Activated naive CD8-positive, alpha-beta T cell treated with anti-CD3 and anti-CD28 coated beads for 36 hours (primary cell): ENCODE results near the gene ZNF14. TPM values are rescaled to one million over a fixed set of nuclear protein-coding genes. Genes with fewer than 3 reads are reported as not detected.
"Not testable (repeated sequence)": the region's sequence is repeated elsewhere in the genome, so short reads cannot be mapped to it uniquely, and the experiment has no call there.

ENCODE experiments used
- DNase-seq: peaks from one replicate; pipeline ENCODE4 v3.0.0; 2021
- H3K27ac Mint-ChIP-seq: one replicate; pipeline ENCODE4 v1.8.0; 2022; ENCODE audit warnings: mild to moderate bottlenecking, moderate library complexity, mixed read lengths
- H3K27me3 Mint-ChIP-seq: one replicate; pipeline ENCODE4 v1.8.0; 2022; ENCODE audit warnings: mild to moderate bottlenecking, mixed read lengths
- H3K36me3 Mint-ChIP-seq: one replicate; pipeline ENCODE4 v1.8.0; 2021; ENCODE audit warnings: mild to moderate bottlenecking, mixed read lengths
- H3K4me1 Mint-ChIP-seq: one replicate; pipeline ENCODE4 v1.8.0; 2021; ENCODE audit warnings: mixed read lengths
- H3K4me3 Mint-ChIP-seq: one replicate; pipeline ENCODE4 v1.8.0; 2022; ENCODE audit warnings: mild to moderate bottlenecking, moderate library complexity, mixed read lengths
- H3K9me3 Mint-ChIP-seq: one replicate; pipeline ENCODE4 v1.8.0; 2022; ENCODE audit warnings: mixed read lengths
- total RNA-seq, 2 experiments: library from RNA; stranded (reverse); gene quantifications; one replicate each; pipeline ENCODE4 v1.2.3, GENCODE V29; 2021

The ZNF14 gene
- total RNA-seq, 2 experiments from 2014 or later = 7.8 to 7.9 TPM

DNA sequence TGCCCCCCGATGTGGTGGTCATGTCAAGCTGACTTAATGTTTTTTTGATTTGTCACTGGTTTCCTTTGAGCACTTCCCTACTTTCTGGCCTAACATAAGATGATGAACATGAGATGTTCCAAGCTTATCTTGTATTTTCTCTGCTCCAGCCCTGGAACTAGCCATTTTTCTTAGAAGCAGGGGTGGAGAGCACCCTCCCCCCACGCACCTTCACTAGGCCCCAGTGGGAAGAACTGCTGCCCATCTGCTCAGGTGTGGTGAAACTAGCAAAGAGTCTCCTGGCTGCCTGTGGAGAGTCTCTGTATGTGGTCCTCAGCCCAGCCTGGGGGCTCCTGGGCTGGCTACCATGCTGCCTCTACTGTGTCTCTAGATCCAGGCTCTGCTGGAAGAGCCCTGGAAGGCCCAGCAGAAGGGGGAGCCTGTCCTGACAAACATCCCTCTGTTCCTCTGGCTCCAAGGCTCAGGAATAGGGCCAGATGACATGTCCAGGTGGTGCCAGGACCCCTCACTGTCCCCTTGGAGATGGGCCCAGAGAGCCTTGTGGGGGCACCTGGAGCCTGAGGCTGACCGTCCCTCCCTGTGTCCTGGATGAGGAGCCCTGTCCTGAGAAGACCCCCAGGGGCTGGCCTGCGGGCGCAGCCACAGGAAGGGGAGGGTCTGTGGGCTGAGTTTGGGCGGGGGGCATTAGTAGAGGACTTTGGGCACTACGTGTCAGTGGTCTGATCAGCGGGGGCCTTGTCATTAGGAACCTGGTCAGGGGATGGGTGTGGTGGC is 4.8 kb upstream of the ZNF14 start:
- Mint-ChIP-seq H3K27me3 (no peaks in the 10 kb centered on the region), H3K4me1 (peaks cover 4% of the 10 kb centered on the region), H3K36me3 (peaks cover 2% of the 10 kb centered on the region), H3K4me3 (no peak overlapping the region), H3K27ac (no peak overlapping the region), H3K9me3 (no peaks in the 10 kb centered on the region)
- no peak for DNase-seq

- Mint-ChIP-seq H3K9me3 (peaks cover 80% of the 10 kb centered on the region), H3K36me3 (peaks cover 81% of the 10 kb centered on the region), H3K4me3 (no peak overlapping the region)
These were observed 11.0 kb downstream of the ZNF14 start for GRCh38 chr19:19721896-19722295.

GRCh38 chr19:19719798-19720197 is 13.1 kb downstream of the ZNF14 start:
- Mint-ChIP-seq H3K9me3 (peaks cover 79% of the 10 kb centered on the region), H3K4me1 (no peaks in the 10 kb centered on the region), H3K4me3 (no peak overlapping the region)

More at GRCh38 chr19:19721896-19722295, 11.0 kb downstream of the ZNF14 start:
- Mint-ChIP-seq H3K27ac (no peak overlapping the region), H3K27me3 (no peaks in the 10 kb centered on the region), H3K4me1 (no peaks in the 10 kb centered on the region)
- DNase-seq = no peak

DNA sequence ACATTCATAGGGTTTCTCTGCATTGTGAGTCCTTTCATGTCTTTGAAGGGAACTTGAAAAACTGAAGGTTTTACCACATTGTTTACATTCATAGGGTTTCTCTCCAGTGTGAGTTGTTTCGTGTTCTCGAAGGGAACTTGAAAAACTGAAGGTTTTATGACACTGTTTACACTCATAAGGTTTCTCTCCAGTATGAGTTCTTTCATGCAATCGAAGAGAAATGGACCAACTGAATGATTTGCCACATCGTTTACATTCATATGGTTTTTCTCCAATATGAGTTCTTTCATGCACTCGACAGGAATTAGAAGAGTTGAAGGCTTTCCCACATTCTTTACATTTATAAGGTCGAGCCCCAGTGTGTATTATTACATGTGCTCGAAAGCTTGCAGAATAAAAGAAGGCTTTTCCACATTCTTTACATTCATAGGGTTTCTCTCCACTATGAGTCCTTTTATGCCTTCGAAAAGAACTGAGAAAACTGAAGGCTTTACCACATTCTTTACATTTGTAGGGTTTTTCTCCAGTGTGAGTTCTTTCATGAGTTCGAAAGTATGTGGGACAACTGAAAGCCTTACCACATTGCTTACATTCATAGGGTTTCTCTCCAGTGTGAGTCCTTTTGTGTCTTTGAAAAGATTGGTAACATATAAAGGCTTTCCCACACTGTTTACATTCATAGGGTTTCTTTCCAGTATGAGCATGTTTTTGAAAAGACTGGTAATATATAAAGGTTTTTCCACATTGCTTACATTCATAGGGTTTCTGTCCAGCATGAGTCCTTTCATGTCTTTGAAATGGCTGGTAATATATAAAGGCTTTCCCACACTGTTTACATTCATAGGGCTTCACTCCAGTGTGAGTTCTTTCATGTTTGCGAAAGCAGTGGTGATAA is 20.7 kb downstream of the ZNF14 start:
- Mint-ChIP-seq H3K4me1 (no peaks in the 10 kb centered on the region), H3K36me3 (peaks cover 90% of the 10 kb centered on the region), H3K9me3 (peaks cover 65% of the 10 kb centered on the region), H3K27ac (no peak overlapping the region), H3K27me3 (no peaks in the 10 kb centered on the region), H3K4me3 (no peak overlapping the region)
- DNase-seq = no peak

More at GRCh38 chr19:19719798-19720197, 13.1 kb downstream of the ZNF14 start:
- Mint-ChIP-seq H3K27ac (no peak overlapping the region), H3K27me3 (no peaks in the 10 kb centered on the region), H3K36me3 (peaks cover 82% of the 10 kb centered on the region)
- no peak for DNase-seq

DNA sequence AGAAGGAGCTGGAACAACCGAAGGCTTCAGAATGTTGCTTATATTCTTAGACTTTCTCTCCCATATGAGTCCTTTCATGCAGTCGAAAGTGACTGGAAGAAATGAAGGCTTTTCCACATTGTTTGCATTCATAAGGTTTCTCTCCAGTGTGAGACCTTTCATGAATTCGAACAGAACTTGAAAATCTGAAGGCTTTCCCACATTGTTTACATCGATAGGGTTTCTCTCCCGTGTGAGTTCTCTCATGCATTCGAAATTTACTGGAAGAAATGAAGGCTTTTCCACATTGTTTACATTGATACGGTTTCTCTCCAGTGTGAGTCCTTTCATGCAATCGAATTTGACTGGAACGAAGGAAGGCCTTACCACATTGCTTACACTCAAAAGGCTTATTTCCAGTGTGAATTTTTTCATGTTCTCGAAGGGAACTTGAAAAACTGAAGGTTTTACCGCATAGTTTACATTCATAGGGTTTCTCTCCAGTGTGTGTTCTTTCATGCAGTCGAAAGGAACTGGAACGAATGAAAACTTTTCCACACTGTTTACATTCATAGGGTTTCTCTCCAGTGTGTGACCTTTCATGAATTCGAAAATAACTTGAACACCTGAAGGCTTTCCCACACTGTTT is 21.5 kb downstream of the ZNF14 start:
- H3K4me3 Mint-ChIP-seq = no peak overlapping the region
- no peaks in the 10 kb centered on the region for H3K4me1 Mint-ChIP-seq
- H3K27ac Mint-ChIP-seq = no peak overlapping the region
- peaks cover 88% of the 10 kb centered on the region for H3K36me3 Mint-ChIP-seq
- no peak for DNase-seq
- no peaks in the 10 kb centered on the region for H3K27me3 Mint-ChIP-seq
- H3K9me3 Mint-ChIP-seq = peaks cover 63% of the 10 kb centered on the region

DNA sequence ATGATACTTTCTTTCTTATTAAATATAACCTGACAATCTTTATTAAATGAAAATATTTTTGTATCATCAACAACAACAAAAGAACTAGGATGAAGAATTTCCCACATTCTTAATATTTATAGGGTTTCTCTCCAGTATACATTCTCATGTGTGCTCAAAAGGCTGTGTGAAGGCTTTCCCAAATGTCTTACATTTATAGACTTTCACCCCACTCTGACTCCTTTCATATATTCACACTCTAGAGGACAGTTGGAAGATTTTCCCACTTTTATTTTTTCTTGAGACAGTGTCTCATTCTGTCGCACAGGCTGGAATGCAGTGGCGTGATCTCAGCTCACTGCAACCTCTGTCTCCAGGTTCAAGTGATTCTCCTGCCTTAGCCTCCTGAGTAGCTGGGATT is 22.4 kb downstream of the ZNF14 start:
- Mint-ChIP-seq H3K9me3 (peaks cover 65% of the 10 kb centered on the region), H3K4me1 (no peaks in the 10 kb centered on the region), H3K36me3 (peaks cover 84% of the 10 kb centered on the region), H3K4me3 (no peak overlapping the region), H3K27ac (no peak overlapping the region), H3K27me3 (no peaks in the 10 kb centered on the region)
- DNase-seq = no peak

DNA sequence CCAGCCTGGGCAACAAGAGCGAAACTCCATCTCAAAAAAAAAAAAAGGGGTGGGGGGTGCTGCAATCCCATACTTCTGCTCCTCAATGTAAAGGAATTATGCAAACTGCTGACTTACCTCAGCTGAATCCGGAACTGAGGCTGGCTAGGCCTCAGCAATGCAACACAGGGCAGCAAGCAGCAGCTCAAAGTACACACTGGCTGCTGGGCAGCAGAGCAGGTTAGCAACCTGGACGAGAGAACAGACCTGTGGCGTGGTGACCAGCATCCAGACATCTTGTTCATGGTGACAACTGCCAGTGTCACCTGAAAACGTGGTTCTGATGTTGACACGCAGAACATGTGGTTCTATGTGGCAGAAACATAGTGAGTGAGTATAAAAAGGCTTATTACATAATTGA is 28.1 kb downstream of the ZNF14 start:
- no peak for DNase-seq
- peaks cover 56% of the 10 kb centered on the region for H3K36me3 Mint-ChIP-seq
- no peaks in the 10 kb centered on the region for H3K27me3 Mint-ChIP-seq
- no peak overlapping the region for H3K4me3 Mint-ChIP-seq
- no peaks in the 10 kb centered on the region for H3K4me1 Mint-ChIP-seq
- peaks cover 63% of the 10 kb centered on the region for H3K9me3 Mint-ChIP-seq
- no peak overlapping the region for H3K27ac Mint-ChIP-seq

GRCh38 chr19:19700493-19700892 is 32.4 kb downstream of the ZNF14 start:
- H3K9me3 Mint-ChIP-seq = peaks cover 37% of the 10 kb centered on the region
- not testable (repeated sequence) for H3K4me3 Mint-ChIP-seq, DNase-seq, H3K27me3 Mint-ChIP-seq, H3K4me1 Mint-ChIP-seq, H3K27ac Mint-ChIP-seq
- H3K36me3 Mint-ChIP-seq = peaks cover 28% of the 10 kb centered on the region

GRCh38 chr19:19697589-19697988 is 35.3 kb downstream of the ZNF14 start:
- no peak overlapping the region for H3K27ac Mint-ChIP-seq
- no peaks in the 10 kb centered on the region for H3K4me1 Mint-ChIP-seq
- no peaks in the 10 kb centered on the region for H3K27me3 Mint-ChIP-seq
- peaks cover 10% of the 10 kb centered on the region for H3K36me3 Mint-ChIP-seq
- peaks cover 19% of the 10 kb centered on the region for H3K9me3 Mint-ChIP-seq
- no peak for DNase-seq
- no peak overlapping the region for H3K4me3 Mint-ChIP-seq

DNA sequence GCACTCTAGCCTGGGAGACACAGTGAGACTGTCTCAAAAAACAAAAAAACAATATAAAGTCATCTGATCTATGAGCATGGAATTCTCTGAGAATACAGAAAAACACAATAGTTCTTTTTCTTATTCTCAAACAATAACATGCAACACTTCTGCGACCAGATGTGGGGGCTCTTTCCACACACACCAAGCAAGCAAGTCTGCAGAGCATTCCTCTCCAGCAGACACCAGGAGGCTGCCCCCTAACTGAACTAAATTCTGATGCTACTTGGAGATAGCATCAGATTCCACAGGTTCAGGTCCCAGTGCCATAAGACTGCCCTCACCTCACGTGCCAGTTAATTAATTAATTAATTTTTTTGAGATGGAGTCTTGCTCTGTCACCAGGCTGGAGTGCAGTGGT is 36.5 kb downstream of the ZNF14 start:
- H3K36me3 Mint-ChIP-seq = peaks cover 12% of the 10 kb centered on the region
- no peak overlapping the region for H3K27ac Mint-ChIP-seq
- peaks cover 17% of the 10 kb centered on the region for H3K9me3 Mint-ChIP-seq

DNA sequence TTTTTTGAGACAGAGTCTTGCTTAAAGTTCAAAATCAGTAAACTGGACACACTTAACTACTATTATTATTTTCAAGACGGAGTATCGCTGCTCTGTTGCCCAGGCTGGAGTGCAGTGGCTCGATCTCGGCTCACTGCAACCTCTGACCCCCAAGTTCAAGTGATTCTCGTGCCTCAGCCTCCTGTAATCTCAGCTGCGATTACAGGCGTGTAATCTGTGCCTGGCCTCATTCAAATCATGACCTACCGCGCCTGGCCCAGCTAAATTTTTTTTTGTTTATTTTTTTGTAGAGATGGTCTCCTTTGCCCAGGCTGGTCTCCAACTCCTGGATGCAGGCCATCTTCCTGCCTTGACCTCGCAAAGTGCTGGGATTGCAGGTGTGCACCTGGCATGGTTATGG is 41.2 kb downstream of the ZNF14 start:
- Mint-ChIP-seq H3K9me3 (peaks cover 13% of the 10 kb centered on the region), H3K27me3 (no peaks in the 10 kb centered on the region), H3K27ac (no peak overlapping the region), H3K36me3 (peaks cover 24% of the 10 kb centered on the region), H3K4me3 (no peak overlapping the region), H3K4me1 (no peaks in the 10 kb centered on the region)
- no peak for DNase-seq

More for the DNA sequence above, 36.5 kb downstream of the ZNF14 start:
- DNase-seq = no peak
- Mint-ChIP-seq H3K4me3 (no peak overlapping the region), H3K4me1 (no peaks in the 10 kb centered on the region), H3K27me3 (no peaks in the 10 kb centered on the region)

DNA sequence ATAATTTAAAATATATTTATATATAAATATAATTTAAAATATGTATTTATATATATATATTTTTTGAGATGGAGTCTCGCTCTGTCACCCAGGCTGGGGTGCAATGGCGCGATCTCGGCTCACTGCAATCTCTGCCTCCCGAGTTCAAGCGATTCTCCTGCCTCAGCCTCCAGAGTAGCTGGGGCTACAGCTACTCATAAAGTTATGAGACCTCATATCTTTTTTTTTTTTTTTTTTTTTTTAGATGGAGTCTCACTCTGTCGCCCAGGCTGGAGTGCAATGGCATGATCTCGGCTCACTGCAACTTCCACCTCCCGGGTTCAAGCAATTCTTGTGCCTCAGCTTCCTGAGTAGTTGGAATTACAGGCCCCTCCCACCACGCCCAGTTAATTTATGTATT is 43.9 kb downstream of the ZNF14 start:
- H3K4me3 Mint-ChIP-seq, H3K4me1 Mint-ChIP-seq, H3K27me3 Mint-ChIP-seq, H3K27ac Mint-ChIP-seq, DNase-seq: not testable (repeated sequence)
- peaks cover 49% of the 10 kb centered on the region for H3K36me3 Mint-ChIP-seq
- H3K9me3 Mint-ChIP-seq = peaks cover 24% of the 10 kb centered on the region

- H3K36me3 Mint-ChIP-seq = peaks cover 63% of the 10 kb centered on the region
- H3K9me3 Mint-ChIP-seq = peaks cover 35% of the 10 kb centered on the region
- no peaks in the 10 kb centered on the region for H3K27me3 Mint-ChIP-seq
- H3K4me3 Mint-ChIP-seq = no peak overlapping the region
- no peak overlapping the region for H3K27ac Mint-ChIP-seq
- DNase-seq = no peak
- peaks cover 2% of the 10 kb centered on the region for H3K4me1 Mint-ChIP-seq
These were observed 45.8 kb downstream of the ZNF14 start for GRCh38 chr19:19687090-19687489.

DNA sequence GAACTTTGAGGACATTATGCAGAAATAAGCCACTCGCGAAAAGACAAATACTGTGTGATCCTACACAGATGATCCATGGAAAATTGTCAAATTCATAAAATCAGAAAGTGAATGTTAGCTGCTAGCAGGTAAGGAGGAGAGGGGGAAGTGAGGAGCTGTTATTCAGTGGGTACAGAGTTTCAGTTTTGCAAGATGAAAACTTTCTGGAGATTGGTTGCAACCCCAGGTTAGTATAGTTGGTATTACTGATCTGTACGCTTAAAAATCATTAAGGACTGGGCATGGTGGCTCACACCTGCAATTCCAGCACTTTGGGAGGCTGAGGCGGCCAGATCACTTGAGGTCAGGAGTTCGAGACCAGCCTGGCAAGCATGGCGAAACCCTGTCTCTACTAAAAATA is 46.3 kb downstream of the ZNF14 start:
- no peak for DNase-seq
- Mint-ChIP-seq H3K4me3 (no peak overlapping the region), H3K27ac (no peak overlapping the region), H3K4me1 (peaks cover 2% of the 10 kb centered on the region), H3K9me3 (peaks cover 35% of the 10 kb centered on the region), H3K27me3 (no peaks in the 10 kb centered on the region), H3K36me3 (peaks cover 64% of the 10 kb centered on the region)

DNA sequence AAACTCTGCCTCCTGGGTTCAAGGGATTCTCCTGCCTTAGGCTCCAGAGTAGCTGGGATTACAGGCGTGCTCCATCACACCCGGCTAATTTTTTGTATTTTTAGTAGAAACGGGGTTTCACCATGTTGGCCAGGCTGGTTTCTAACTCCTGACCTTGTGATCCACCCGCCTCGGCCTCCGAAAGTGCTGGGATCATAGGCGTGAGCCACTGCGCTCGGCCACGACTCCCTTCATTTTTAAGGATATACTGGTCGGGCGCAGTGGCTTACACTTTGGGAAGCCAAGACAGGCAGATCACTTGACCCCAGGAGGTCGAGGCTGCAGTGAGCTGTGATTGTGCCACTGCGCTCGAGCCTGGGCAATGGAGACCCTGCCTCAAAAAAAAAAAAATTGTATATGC is 46.8 kb downstream of the ZNF14 start:
- not testable (repeated sequence) for DNase-seq, H3K27me3 Mint-ChIP-seq, H3K4me3 Mint-ChIP-seq, H3K4me1 Mint-ChIP-seq, H3K27ac Mint-ChIP-seq
- peaks cover 67% of the 10 kb centered on the region for H3K36me3 Mint-ChIP-seq
- H3K9me3 Mint-ChIP-seq = peaks cover 39% of the 10 kb centered on the region
